GM12801 (cell line): ENCODE data around the gene ACVR1B.

Experiments
- CTCF ChIP-seq: IDR thresholded peaks from one replicate; pipeline ENCODE4 v1.5.1; 2011; ENCODE audit warnings: control low read depth; ENCODE audit not compliant: insufficient read length; ENCODE audit errors: extremely low read depth

Gene ACVR1B

GRCh38 chr12:52041035-52041434, 89.5 kb downstream of the ACVR1B start:
- no peak for TF ChIP-seq CTCF

- no peak for TF ChIP-seq CTCF
Observed at GRCh38 chr12:52041695-52042123, 90.2 kb downstream of the ACVR1B start.

- no peak for TF ChIP-seq CTCF
Observed at GRCh38 chr12:52042706-52043385, 91.3 kb downstream of the ACVR1B start.

- TF ChIP-seq CTCF: no peak
Observed at GRCh38 chr12:52043386-52044212, 92.1 kb downstream of the ACVR1B start.

- no peak for TF ChIP-seq CTCF
Observed at GRCh38 chr12:52044292-52044983, 92.9 kb downstream of the ACVR1B start.

GRCh38 chr12:52045794-52046199, 94.3 kb downstream of the ACVR1B start:
- no peak for TF ChIP-seq CTCF
